Upper lobe of right lung (tissue), 1 donor: ENCODE results near the gene ASTN2. TPM values are rescaled to one million over a fixed set of nuclear protein-coding genes. Genes with fewer than 3 reads are reported as not detected.
A peak's percentile ranks its signal among the peaks of the same experiment; 100 is the strongest.
"Not testable (repeated sequence)": the region's sequence is repeated elsewhere in the genome, so short reads cannot be mapped to it uniquely, and the experiment has no call there.

Source experiments
- ATAC-seq: fragments of 200-7000 bp; cut with Tn5 transposase; one replicate; pipeline ENCODE4 v1.9.1; 2020; ENCODE audit warnings: mild to moderate bottlenecking, moderate library complexity
- DNase-seq: peaks from one replicate; pipeline ENCODE4 v3.0.0-alpha.2; 2020
- H3K27ac ChIP-seq: fragments of 200-600 bp; one replicate; pipeline ENCODE4 v1.8.0; 2022
- H3K27me3 ChIP-seq: fragments of 200-600 bp; one replicate; pipeline ENCODE4 v1.8.0; 2022; ENCODE audit warnings: mild to moderate bottlenecking
- H3K36me3 ChIP-seq: fragments of 200-600 bp; one replicate; pipeline ENCODE4 v1.8.0; 2022
- H3K4me1 ChIP-seq: fragments of 200-600 bp; one replicate; pipeline ENCODE4 v1.8.0; 2022
- H3K4me3 ChIP-seq: fragments of 200-600 bp; one replicate; pipeline ENCODE4 v1.8.0; 2022; ENCODE audit warnings: mild to moderate bottlenecking
- H3K9me3 ChIP-seq: fragments of 200-600 bp; one replicate; pipeline ENCODE4 v1.8.0; 2022
- CTCF ChIP-seq: fragments of 200-600 bp; IDR thresholded peaks from one replicate; pipeline ENCODE4 v1.8.0; 2022; ENCODE audit warnings: antibody characterized with exemption
- intact Hi-C: fragments of 100-400 bp; cut with DNase I; formaldehyde crosslinking; loops from one replicate; pipeline ENCODE4 v1.11.0; 2022
- total RNA-seq: library from RNA; stranded (reverse); fragmentation: NEBNext Ultra II Directional; extraction: Animal tissue kit (Norgen Biotek cat#: 25700); gene quantifications from one replicate; pipeline ENCODE4 v1.2.1, GENCODE V29; 2021
- donor health status: DM: no; HTN: yes; CAD: no; lungs with severe emphysema.

Gene ASTN2
- total RNA-seq, 1 donor from 2014 or later, result 3.8 TPM

DNA sequence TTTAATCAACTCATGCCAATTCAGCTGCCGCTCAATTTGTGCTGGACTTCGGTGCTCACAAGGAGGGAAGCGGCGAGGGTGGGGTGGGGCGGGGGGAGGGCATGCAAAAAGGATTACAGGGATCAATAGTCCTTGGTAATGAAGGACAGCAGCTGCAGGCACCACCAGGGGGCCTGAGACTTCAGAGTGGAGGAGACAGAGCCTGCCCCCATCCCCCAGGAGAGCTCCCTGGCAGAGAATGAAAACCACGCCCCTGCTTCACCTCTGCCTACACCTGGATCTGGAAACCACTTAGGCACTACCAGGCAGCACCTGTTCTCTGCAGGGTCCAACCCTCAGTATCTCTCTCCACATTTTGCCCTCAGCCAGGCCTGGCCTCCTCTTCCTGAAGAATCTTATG lies 572.2 kb downstream of the ASTN2 start:
- ATAC-seq, result no peak
- intact Hi-C loops, result no loop called here
- no peaks in the 10 kb centered on the region for H3K27me3 ChIP-seq

DNA sequence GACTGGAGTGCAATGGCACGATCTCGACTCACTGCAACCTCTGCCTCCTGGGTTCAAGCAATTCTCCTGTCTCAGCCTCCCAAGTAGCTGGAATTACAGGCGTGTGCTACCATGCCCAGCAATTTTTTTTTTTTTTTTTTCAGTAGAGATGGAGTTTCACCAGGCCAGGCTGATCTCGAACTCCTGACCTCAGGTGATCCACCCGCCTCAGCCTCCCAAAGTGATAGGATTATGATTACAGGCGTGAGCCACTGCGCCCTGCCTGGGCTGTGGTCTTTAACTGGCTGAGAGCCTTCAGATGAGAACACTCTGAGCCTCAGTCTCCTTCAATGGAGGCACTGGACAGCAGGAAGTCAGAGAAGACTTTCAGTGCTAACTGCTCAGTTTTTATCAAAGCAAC lies 576.4 kb downstream of the ASTN2 start:
- H3K4me3 ChIP-seq, H3K27me3 ChIP-seq, ATAC-seq, H3K36me3 ChIP-seq, H3K9me3 ChIP-seq, H3K4me1 ChIP-seq, intact Hi-C loops, DNase-seq, H3K27ac ChIP-seq: not testable (repeated sequence)

More for the DNA sequence above, 572.2 kb downstream of the ASTN2 start:
- Histone ChIP-seq H3K4me1 (no peaks in the 10 kb centered on the region), H3K36me3 (no peaks in the 10 kb centered on the region), H3K9me3 (no peaks in the 10 kb centered on the region), H3K27ac (no peak overlapping the region), H3K4me3 (no peak overlapping the region)
- no peak for TF ChIP-seq CTCF
- DNase-seq, result no peak

DNA sequence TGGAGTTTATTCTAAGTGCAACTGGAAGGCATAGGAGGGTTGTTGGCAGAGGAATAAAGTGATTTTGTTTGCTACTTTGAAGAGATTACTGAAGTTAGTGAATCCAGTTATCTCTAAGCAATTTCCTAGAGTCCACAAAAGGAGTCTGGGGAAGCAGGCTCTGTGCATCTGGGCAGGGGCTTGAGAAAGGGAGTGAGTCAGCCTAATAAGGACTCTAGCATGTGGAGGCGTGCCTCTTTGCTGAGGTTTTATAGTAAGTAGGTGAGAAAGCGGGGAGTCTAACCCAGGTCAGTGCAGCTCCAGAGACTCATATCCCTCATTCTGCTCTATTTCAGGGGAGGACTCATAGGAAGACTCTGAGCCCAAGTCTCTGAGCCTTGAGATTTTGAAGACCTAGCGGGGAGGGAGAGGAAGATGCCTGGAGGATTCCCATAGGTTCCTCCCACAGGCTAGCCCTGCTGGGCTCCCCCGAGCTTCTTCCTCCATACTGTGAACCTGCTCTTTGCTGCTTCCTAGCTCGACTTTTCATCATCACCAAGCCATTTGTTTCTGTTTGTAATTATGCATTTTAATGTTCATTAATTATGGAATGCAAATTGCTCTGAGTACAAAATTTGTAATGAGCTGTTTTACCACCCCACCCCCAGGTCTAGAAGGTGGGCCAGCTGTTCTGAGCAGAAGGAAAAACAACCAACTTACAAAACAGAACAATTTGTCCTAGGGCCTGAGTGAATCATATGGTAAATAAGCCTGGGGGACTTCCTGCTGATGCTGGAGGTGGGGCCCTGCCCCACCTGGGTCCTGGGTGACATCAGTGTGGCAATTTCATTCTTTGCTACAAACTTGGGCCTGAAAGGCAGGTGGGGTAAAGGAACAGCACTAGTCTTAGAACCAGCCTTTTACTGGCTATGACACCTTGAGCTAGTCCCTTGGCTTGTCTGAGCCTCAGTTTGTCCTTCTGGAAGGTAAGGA lies 577.6 kb downstream of the ASTN2 start:
- peak; percentile 36 for ATAC-seq

DNA sequence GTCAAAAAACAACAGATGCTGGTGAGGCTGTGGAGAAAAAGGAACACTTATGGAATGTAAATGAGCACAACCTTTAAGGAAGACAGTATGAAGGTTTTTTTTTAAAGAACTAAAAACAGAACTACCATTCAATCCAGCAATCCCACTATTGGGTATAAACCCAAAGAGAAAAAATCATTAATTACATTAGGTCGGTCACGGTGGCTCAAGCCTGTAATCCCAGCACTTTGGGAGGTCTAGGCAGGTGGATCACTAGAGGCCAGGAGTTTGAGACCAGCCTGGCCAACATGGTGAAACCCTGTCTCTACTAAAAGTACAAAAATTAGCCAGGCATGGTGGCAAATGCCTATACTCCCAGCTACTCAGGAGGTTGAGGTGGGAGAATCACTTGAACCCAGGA lies 584.5 kb downstream of the ASTN2 start:
- H3K4me3 ChIP-seq, H3K27me3 ChIP-seq, H3K36me3 ChIP-seq, ATAC-seq, H3K9me3 ChIP-seq, H3K27ac ChIP-seq, DNase-seq, H3K4me1 ChIP-seq, intact Hi-C loops: not testable (repeated sequence)

More for the DNA sequence above, 577.6 kb downstream of the ASTN2 start:
- no peak for TF ChIP-seq CTCF
- no peak for DNase-seq
- no peaks in the 10 kb centered on the region for H3K4me1 ChIP-seq
- H3K4me3 ChIP-seq, result no peak overlapping the region
- no peaks in the 10 kb centered on the region for H3K36me3 ChIP-seq
- H3K27ac ChIP-seq, result no peak overlapping the region
- no peaks in the 10 kb centered on the region for H3K9me3 ChIP-seq
- intact Hi-C loops, result no loop called here
- no peaks in the 10 kb centered on the region for H3K27me3 ChIP-seq

DNA sequence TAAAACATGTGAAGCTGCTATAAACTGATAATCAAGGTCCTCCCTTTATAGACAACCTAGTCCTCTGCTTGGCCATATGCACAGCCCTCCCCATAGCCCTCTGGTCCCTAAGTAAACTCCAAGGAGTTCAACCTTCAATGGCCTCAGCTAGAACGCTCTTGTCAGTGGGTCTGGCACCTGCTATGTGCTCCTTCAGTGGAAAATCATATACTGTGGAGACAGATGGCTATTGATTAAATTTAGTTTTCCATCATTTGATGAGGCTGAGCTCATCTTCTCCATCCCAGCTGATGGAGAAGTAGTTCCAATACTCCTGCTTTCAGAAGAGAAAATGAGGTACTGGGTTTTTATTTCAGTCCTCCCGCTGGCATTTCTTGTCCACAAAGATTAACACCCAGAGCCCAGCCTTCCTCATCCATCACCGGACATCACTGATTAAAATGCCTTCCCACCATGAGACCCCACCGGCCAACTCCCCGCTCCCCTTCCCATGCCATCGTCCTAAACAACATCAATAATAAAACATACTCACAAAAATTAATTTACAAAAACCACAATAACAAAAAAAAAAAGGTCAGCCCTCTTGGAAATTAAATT lies 593.1 kb downstream of the ASTN2 start:
- no peak for ATAC-seq
- H3K36me3 ChIP-seq, result no peaks in the 10 kb centered on the region
- intact Hi-C loops, result no loop called here

GRCh38 chr9:116819116-116819515 lies 595.7 kb downstream of the ASTN2 start:
- no peak overlapping the region for H3K4me3 ChIP-seq
- intact Hi-C loops, result no loop called here
- ATAC-seq, result no peak
- no peaks in the 10 kb centered on the region for H3K27me3 ChIP-seq
- TF ChIP-seq CTCF, result no peak
- DNase-seq, result no peak
- no peaks in the 10 kb centered on the region for H3K9me3 ChIP-seq
- no peaks in the 10 kb centered on the region for H3K4me1 ChIP-seq
- H3K36me3 ChIP-seq, result no peaks in the 10 kb centered on the region
- H3K27ac ChIP-seq, result no peak overlapping the region

More for the DNA sequence above, 593.1 kb downstream of the ASTN2 start:
- DNase-seq, result no peak
- H3K27ac ChIP-seq, result no peak overlapping the region
- no peak overlapping the region for H3K4me3 ChIP-seq
- H3K9me3 ChIP-seq, result no peaks in the 10 kb centered on the region
- TF ChIP-seq CTCF, result no peak
- no peaks in the 10 kb centered on the region for H3K27me3 ChIP-seq
- no peaks in the 10 kb centered on the region for H3K4me1 ChIP-seq
